MM.1S (cell line): Measurements from ENCODE around the gene AKAP6.

Experiments used
- DNase-seq: peaks from one replicate; pipeline ENCODE4 v3.0.0-alpha.2; 2015
- H2AFZ ChIP-seq: fragments of 300-600 bp; sonication (generic); 2 replicates; pipeline ENCODE4 v1.6.0; 2016; ENCODE audit warnings: antibody characterized with exemption, low read length
- H3F3A ChIP-seq: fragments of 300-600 bp; sonication (generic); 2 replicates; pipeline ENCODE4 v1.6.1; 2016; ENCODE audit warnings: mild to moderate bottlenecking, antibody characterized with exemption, low read length, moderate library complexity, mixed read lengths; ENCODE audit not compliant: insufficient read depth
- H3K27ac ChIP-seq: fragments of 300-600 bp; sonication (generic); 2 replicates; pipeline ENCODE4 v1.5.1; 2016; ENCODE audit warnings: mild to moderate bottlenecking, low read length
- H3K27me3 ChIP-seq: fragments of 300-600 bp; sonication (generic); replicated peaks from 2 replicates; pipeline ENCODE4 v1.6.0; 2016; ENCODE audit warnings: low read length; ENCODE audit not compliant: insufficient read depth
- H3K36me3 ChIP-seq: fragments of 300-600 bp; sonication (generic); replicated peaks from 2 replicates; pipeline ENCODE4 v1.6.1; 2016; ENCODE audit warnings: mild to moderate bottlenecking, low read length, mixed read lengths; ENCODE audit not compliant: insufficient read depth
- H3K4me1 ChIP-seq: fragments of 300-600 bp; sonication (generic); 2 replicates; pipeline ENCODE4 v1.6.1; 2016; ENCODE audit warnings: low read length, mixed read lengths
- H3K4me2 ChIP-seq: fragments of 300-600 bp; sonication (generic); 2 replicates; pipeline ENCODE4 v1.6.0; 2016; ENCODE audit warnings: low read depth, low read length
- H3K4me3 ChIP-seq: fragments of 300-600 bp; sonication (generic); 2 replicates; pipeline ENCODE4 v1.5.1; 2016; ENCODE audit warnings: low read length, mixed read lengths
- H3K79me2 ChIP-seq: fragments of 300-600 bp; sonication (generic); 2 replicates; pipeline ENCODE4 v1.6.1; 2016; ENCODE audit warnings: mixed run types, low read length, mixed read lengths
- H3K9ac ChIP-seq: fragments of 300-600 bp; sonication (generic); 2 replicates; pipeline ENCODE4 v1.6.1; 2016; ENCODE audit warnings: low read length, mixed read lengths
- H3K9me2 ChIP-seq: fragments of 300-600 bp; sonication (generic); replicated peaks from 2 replicates; pipeline ENCODE4 v1.6.1; 2016; ENCODE audit warnings: mild to moderate bottlenecking, low read length, mixed read lengths; ENCODE audit not compliant: insufficient read depth
- H3K9me3 ChIP-seq: fragments of 300-600 bp; sonication (generic); replicated peaks from 2 replicates; pipeline ENCODE4 v1.6.1; 2016; ENCODE audit warnings: mild to moderate bottlenecking, low read length, mixed read lengths; ENCODE audit not compliant: insufficient read depth
- H4K20me1 ChIP-seq: fragments of 300-600 bp; sonication (generic); 2 replicates; pipeline ENCODE4 v1.6.1; 2016; ENCODE audit warnings: mild to moderate bottlenecking, low read length, moderate library complexity, mixed read lengths; ENCODE audit not compliant: insufficient read depth
- CTCF ChIP-seq: fragments of 300-600 bp; sonication (generic); IDR thresholded peaks from 2 replicates; pipeline ENCODE4 v1.5.1; 2016; ENCODE audit warnings: antibody characterized with exemption, low read length, mixed read lengths
- EZH2 ChIP-seq: fragments of 300-600 bp; sonication (generic); optimal IDR thresholded peaks from 2 replicates; pipeline ENCODE3; 2017; ENCODE audit warnings: low read depth, mild to moderate bottlenecking, antibody characterized with exemption, low read length, mixed read lengths
- EZH2phosphoT487 ChIP-seq: fragments of 300-600 bp; sonication (generic); IDR thresholded peaks from 2 replicates; pipeline ENCODE4 v1.6.1; 2018; ENCODE audit warnings: antibody characterized with exemption, low read length

AKAP6 gene

GRCh38 chr14:32763673-32764072 is 434.6 kb downstream of the AKAP6 start:
- TF ChIP-seq EZH2, result no peak
- no peak for TF ChIP-seq CTCF
- no peak for TF ChIP-seq EZH2phosphoT487
- Histone ChIP-seq H3K79me2 (no peaks in the 10 kb centered on the region), H3K4me1 (no peaks in the 10 kb centered on the region), H4K20me1 (no peaks in the 10 kb centered on the region), H3K36me3 (no peaks in the 10 kb centered on the region), H3K27me3 (no peaks in the 10 kb centered on the region), H3K4me2 (no peak overlapping the region), H3K9me3 (no peaks in the 10 kb centered on the region), H3F3A (no peaks in the 10 kb centered on the region), H3K4me3 (no peak overlapping the region), H3K9ac (no peak overlapping the region), H2AFZ (no peak overlapping the region), H3K9me2 (no peaks in the 10 kb centered on the region), H3K27ac (no peak overlapping the region)
- no peak for DNase-seq

GRCh38 chr14:32764131-32764530 is 435.0 kb downstream of the AKAP6 start:
- Histone ChIP-seq H3K27ac (no peak overlapping the region), H3K79me2 (no peaks in the 10 kb centered on the region), H3F3A (no peaks in the 10 kb centered on the region), H3K36me3 (no peaks in the 10 kb centered on the region), H3K9ac (no peak overlapping the region), H4K20me1 (no peaks in the 10 kb centered on the region), H3K4me1 (no peaks in the 10 kb centered on the region), H3K4me3 (no peak overlapping the region), H3K27me3 (no peaks in the 10 kb centered on the region), H3K4me2 (no peak overlapping the region), H2AFZ (no peak overlapping the region), H3K9me3 (no peaks in the 10 kb centered on the region), H3K9me2 (no peaks in the 10 kb centered on the region)
- TF ChIP-seq CTCF (no peak), EZH2phosphoT487 (no peak), EZH2 (no peak)
- no peak for DNase-seq

GRCh38 chr14:32770422-32770821 is 441.3 kb downstream of the AKAP6 start:
- H4K20me1 ChIP-seq, result no peaks in the 10 kb centered on the region
- H3K27me3 ChIP-seq, result no peaks in the 10 kb centered on the region
- H3K9me3 ChIP-seq, result no peaks in the 10 kb centered on the region
- no peaks in the 10 kb centered on the region for H3K79me2 ChIP-seq
- TF ChIP-seq EZH2 (no peak), CTCF (no peak)
- no peak overlapping the region for H3K9ac ChIP-seq
- H3K36me3 ChIP-seq, result no peaks in the 10 kb centered on the region
- no peaks in the 10 kb centered on the region for H3K9me2 ChIP-seq
- no peak overlapping the region for H2AFZ ChIP-seq
- H3K4me3 ChIP-seq, result no peak overlapping the region
- H3K27ac ChIP-seq, result no peak overlapping the region
- no peak overlapping the region for H3K4me2 ChIP-seq
- H3F3A ChIP-seq, result no peaks in the 10 kb centered on the region
- no peak for DNase-seq
- no peaks in the 10 kb centered on the region for H3K4me1 ChIP-seq

- H3K27me3 ChIP-seq, result no peaks in the 10 kb centered on the region
- H4K20me1 ChIP-seq, result no peaks in the 10 kb centered on the region
- H3K4me3 ChIP-seq, result no peak overlapping the region
- TF ChIP-seq EZH2phosphoT487 (no peak), CTCF (no peak), EZH2 (no peak)
- H3K79me2 ChIP-seq, result no peaks in the 10 kb centered on the region
- DNase-seq, result no peak
- H3K9me2 ChIP-seq, result no peaks in the 10 kb centered on the region
- no peak overlapping the region for H3K27ac ChIP-seq
- no peaks in the 10 kb centered on the region for H3F3A ChIP-seq
- H3K4me2 ChIP-seq, result no peak overlapping the region
- H3K9me3 ChIP-seq, result no peaks in the 10 kb centered on the region
- no peaks in the 10 kb centered on the region for H3K36me3 ChIP-seq
- H3K4me1 ChIP-seq, result no peaks in the 10 kb centered on the region
- H2AFZ ChIP-seq, result no peak overlapping the region
- H3K9ac ChIP-seq, result no peak overlapping the region
These were observed 445.1 kb downstream of the AKAP6 start for GRCh38 chr14:32774214-32774613.
